GM18526 (cell line): ENCODE measurements around the gene PRKD1.

ENCODE experiments used
- POLR2A ChIP-seq: IDR thresholded peaks from 3 replicates; pipeline ENCODE4 v1.6.1; 2011; ENCODE audit not compliant: insufficient read length; ENCODE audit errors: extremely low read depth

The PRKD1 gene

DNA sequence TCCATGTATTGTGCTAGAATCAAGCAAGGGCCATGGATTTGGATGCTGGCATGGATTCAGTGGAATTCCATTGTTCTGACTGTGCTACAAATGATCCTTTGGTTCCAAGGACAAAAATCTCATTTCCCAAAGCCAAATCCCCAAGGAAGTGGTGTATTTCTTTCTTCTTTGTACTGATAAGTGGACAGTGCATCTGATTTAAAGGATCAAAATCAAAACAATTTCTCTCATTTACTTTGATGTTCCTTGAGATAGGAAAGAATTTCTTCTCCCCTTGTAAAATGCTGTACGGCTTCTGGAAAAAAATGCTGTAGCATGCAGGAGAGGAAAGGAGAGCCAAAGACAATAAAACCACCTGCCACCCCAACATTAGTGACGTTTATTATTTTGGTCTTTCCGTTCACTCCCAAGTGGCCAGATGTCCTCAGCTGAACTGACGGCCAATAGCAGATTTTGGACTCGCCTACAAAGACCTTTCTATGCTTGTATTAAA lies 185.7 kb downstream of the PRKD1 start:
- TF ChIP-seq POLR2A: no peak

- no peak for TF ChIP-seq POLR2A
These were observed 187.2 kb downstream of the PRKD1 start for GRCh38 chr14:29740491-29740890.

GRCh38 chr14:29738950-29739349 lies 188.7 kb downstream of the PRKD1 start:
- no peak for TF ChIP-seq POLR2A

GRCh38 chr14:29738056-29738455 lies 189.6 kb downstream of the PRKD1 start:
- TF ChIP-seq POLR2A: no peak

DNA sequence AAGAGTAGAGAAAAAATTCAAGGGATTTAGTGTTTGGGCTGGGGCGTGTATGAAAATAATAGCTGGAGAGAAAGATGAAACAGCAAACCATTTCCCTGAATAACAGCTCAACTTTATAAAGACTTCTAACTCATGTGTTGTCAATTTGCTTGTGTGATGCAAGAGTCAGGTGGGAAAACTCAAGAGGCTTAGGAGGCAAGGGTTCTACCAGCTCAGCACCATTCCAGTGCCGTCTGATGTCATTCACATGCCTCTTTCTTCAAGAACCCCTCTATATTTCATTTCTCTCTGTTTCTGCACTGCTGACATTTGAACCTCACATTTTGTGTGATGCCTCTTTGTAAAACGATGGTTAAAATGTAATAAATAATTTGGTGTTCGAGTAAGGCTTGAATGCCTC lies 192.2 kb downstream of the PRKD1 start:
- TF ChIP-seq POLR2A: no peak

GRCh38 chr14:29734732-29735131 lies 192.9 kb downstream of the PRKD1 start:
- no peak for TF ChIP-seq POLR2A

DNA sequence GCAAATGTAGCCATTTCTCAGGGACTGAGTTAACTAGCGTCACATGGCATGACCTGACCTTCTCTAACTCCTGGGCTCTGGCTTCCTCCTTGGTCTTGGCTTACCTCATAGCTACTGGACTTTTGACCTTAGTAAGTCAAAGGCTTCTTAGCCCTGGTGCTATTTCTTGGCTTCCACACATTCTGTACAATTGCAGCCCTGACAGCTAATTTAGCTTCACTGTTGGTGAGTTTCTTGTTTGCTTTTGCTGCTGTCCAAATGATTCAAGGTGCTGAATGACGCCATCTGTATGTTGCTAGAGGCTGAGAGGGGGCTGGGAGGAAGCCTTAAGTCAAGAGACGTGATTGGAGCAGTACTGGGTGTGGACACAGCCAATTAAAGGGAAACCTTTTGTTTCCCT lies 202.7 kb downstream of the PRKD1 start:
- TF ChIP-seq POLR2A: no peak

GRCh38 chr14:29722831-29723230 lies 204.8 kb downstream of the PRKD1 start:
- no peak for TF ChIP-seq POLR2A

DNA sequence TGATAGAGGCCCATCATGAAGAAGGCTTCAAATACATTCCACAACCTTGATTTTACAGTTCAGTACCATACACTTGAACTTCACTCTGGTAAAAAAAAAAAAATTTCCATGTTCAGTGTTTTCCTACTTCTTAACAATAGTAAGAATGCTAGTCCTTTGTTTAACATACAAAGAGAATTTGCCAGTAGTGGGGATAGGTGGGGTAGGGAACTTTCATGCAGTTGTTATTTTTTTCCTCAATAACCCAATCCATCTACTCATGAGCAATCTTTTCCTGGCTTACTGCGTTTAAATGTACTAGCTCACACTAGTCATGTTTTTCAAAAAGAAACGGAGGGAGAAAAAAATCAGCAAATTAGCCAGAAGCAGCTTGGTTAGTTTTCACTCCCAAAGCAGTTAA lies 206.1 kb downstream of the PRKD1 start:
- TF ChIP-seq POLR2A: no peak

DNA sequence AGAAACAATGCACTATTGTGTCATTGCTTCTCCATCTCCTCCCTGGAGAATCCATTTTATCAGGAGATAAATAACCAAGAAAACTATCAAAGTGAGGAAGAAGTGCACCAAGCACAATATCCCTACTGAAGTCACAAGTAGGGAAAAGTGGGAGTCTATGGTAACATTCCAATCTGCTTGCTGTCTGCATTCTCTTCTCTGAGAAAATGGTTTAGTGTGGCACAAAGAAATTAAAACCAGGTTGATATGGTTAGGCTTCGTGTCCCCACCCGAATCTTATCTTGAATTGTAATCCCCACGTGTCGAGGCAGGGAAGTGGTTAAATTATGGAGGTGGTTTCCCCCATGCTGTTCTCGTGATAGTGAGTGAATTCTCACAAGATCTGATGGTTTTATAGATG lies 209.7 kb downstream of the PRKD1 start:
- no peak for TF ChIP-seq POLR2A

- no peak for TF ChIP-seq POLR2A
These were observed 211.5 kb downstream of the PRKD1 start for GRCh38 chr14:29716150-29716549.

GRCh38 chr14:29712601-29713000 lies 215.0 kb downstream of the PRKD1 start:
- TF ChIP-seq POLR2A: no peak

DNA sequence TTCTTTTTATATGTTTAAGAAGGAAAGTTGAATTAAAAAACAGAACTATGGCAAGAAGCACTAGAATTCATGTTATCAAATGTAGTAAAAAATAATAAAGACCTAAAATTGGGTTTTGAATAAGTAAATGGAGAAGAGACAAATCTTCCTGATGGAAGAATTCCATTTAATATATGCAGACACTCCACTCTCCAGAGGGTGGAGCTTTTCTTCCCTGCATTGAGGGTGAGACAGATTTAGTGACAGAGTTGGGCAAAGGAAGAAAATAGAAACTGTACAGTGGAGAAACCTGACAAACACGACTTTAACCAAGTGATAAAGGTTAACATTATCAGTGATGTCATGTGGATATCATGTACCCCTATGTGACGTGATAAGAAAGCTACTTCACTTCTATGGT lies 217.6 kb downstream of the PRKD1 start:
- no peak for TF ChIP-seq POLR2A

DNA sequence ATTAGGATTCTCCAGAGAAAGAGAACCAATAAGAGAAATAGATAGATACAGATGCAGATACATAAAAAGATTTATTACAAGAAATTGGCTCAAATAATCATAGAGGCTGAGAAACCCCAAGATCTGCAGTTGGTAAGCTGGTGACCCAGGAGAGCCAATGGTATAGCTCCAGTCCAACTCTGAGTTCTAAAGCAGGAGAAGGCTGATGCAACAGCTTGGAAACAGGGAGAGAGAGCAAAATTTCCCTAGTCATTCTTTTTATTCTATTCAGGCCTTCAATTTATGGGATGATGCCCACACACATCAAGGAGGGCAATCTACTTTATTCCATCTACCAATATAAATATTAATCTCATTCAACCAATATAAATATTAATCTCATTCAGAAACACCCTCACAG lies 218.2 kb downstream of the PRKD1 start:
- no peak for TF ChIP-seq POLR2A

DNA sequence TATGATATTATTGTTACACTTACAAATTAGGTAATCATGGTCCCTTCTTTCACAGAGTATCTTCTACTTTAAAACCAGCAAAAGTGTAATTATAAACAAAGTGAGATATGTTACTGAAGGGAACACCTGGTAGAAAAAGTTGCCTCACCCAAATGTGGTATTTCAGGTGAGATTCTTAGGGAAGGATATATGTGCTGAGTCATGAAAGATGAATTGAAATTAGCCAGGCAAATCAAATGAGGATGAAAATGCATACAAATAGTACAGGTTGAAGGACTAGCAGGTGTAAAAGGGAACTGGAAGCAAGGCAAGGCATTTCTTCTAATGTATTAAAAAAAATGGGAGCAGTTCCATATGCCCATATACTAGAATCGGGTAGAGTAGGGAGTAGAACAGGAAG lies 220.9 kb downstream of the PRKD1 start:
- no peak for TF ChIP-seq POLR2A

GRCh38 chr14:29705801-29706200 lies 221.8 kb downstream of the PRKD1 start:
- no peak for TF ChIP-seq POLR2A

GRCh38 chr14:29687866-29688265 lies 239.8 kb downstream of the PRKD1 start:
- no peak for TF ChIP-seq POLR2A
